Osteoblast (primary cell): ENCODE results near the gene OSBP2. TPM values are rescaled to one million over a fixed set of nuclear protein-coding genes. Genes with fewer than 3 reads are reported as not detected.
"Not testable (repeated sequence)": the region's sequence is repeated elsewhere in the genome, so short reads cannot be mapped to it uniquely, and the experiment has no call there.

ENCODE experiments used
- DNase-seq: peaks from one replicate; pipeline ENCODE4 v3.0.0; 2011; ENCODE audit warnings: low spot score, mixed read lengths; ENCODE audit not compliant: insufficient read length; ENCODE audit errors: missing footprints
- H2AFZ ChIP-seq: 2 replicates; pipeline ENCODE4 v1.6.0; 2011; ENCODE audit warnings: mild to moderate bottlenecking, low read length
- H3K27ac ChIP-seq: 2 replicates; pipeline ENCODE4 v1.5.1; 2011; ENCODE audit warnings: mild to moderate bottlenecking, low read depth, low read length, moderate library complexity
- H3K27me3 ChIP-seq: 2 replicates; pipeline ENCODE4 v1.6.0; 2012; ENCODE audit warnings: mild to moderate bottlenecking, control low read depth, inconsistent platforms, low read length, moderate library complexity; ENCODE audit not compliant: insufficient read depth
- H3K36me3 ChIP-seq: 2 replicates; pipeline ENCODE4 v1.5.1; 2011; ENCODE audit warnings: mild to moderate bottlenecking, low read length, control low read depth, moderate library complexity; ENCODE audit not compliant: insufficient read depth
- H3K4me1 ChIP-seq: 2 replicates; pipeline ENCODE4 v1.5.1; 2011; ENCODE audit warnings: mild to moderate bottlenecking, low read length, control low read depth, moderate library complexity; ENCODE audit not compliant: insufficient read depth
- H3K4me2 ChIP-seq: 2 replicates; pipeline ENCODE4 v1.6.0; 2011; ENCODE audit warnings: mild to moderate bottlenecking, low read length; ENCODE audit not compliant: insufficient read depth
- H3K4me3 ChIP-seq: fragments of 200-600 bp; sonication (generic); 3 replicates; pipeline ENCODE4 v1.5.1; 2012; ENCODE audit warnings: mild to moderate bottlenecking, low read length, inconsistent platforms; ENCODE audit not compliant: insufficient read depth
- H3K79me2 ChIP-seq: 2 replicates; pipeline ENCODE4 v1.6.0; 2012; ENCODE audit warnings: mild to moderate bottlenecking, low read length, control low read depth, inconsistent platforms; ENCODE audit not compliant: insufficient read depth
- H3K9me3 ChIP-seq: 2 replicates; pipeline ENCODE4 v1.5.1; 2011; ENCODE audit warnings: low read depth, low read length, control low read depth
- H4K20me1 ChIP-seq: 2 replicates; pipeline ENCODE4 v1.6.0; 2012; ENCODE audit warnings: mild to moderate bottlenecking, low read length, control low read depth; ENCODE audit not compliant: insufficient read depth
- total RNA-seq: library from RNA; depleted of rRNA; stranded (reverse); fragments of >200 nt; gene quantifications from 2 replicates; pipeline ENCODE4 v1.2.3, GENCODE V29; 2012
- TF ChIP-seq, protein P1 (sequence below): IDR thresholded peaks from 2 replicates; pipeline ENCODE4 v1.5.1; 2011; ENCODE audit warnings: mild to moderate bottlenecking, low read depth, low read length, moderate library complexity; ENCODE audit errors: extremely low read depth

Gene OSBP2
- total RNA-seq, 1 donor: 4.3 TPM

DNA sequence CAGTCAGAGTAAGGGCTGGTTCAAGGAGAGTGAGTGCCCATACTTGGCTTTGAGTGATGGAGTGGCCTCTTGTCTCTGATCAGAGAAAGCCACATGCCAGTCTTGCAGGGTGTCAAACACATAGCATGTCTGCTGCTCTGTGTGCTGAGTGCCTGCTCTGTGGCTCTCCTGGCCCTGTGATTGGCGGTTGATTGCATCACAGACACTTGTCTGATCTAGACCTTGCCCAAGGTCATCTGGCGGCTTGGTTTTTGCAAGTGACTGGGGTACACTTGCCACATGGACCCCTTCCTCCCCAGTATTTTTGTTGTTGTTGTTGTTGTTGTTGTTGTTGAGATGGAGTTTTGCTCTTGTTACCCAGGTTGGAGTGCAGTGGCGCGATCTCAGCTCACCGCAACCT is 10.3 kb downstream of the OSBP2 start:
- H3K36me3 ChIP-seq: no peaks in the 10 kb centered on the region
- no peaks in the 10 kb centered on the region for H4K20me1 ChIP-seq
- H3K4me3 ChIP-seq: no peak overlapping the region
- H3K27me3 ChIP-seq: no peaks in the 10 kb centered on the region
- peak; percentile 42 for DNase-seq
- no peaks in the 10 kb centered on the region for H3K79me2 ChIP-seq
- no peaks in the 10 kb centered on the region for H3K9me3 ChIP-seq
- H3K4me1 ChIP-seq: peaks cover 24% of the 10 kb centered on the region
- H3K4me2 ChIP-seq: no peak overlapping the region
- H2AFZ ChIP-seq: no peak overlapping the region
- no peak overlapping the region for H3K27ac ChIP-seq
- TF ChIP-seq, protein P1, sequence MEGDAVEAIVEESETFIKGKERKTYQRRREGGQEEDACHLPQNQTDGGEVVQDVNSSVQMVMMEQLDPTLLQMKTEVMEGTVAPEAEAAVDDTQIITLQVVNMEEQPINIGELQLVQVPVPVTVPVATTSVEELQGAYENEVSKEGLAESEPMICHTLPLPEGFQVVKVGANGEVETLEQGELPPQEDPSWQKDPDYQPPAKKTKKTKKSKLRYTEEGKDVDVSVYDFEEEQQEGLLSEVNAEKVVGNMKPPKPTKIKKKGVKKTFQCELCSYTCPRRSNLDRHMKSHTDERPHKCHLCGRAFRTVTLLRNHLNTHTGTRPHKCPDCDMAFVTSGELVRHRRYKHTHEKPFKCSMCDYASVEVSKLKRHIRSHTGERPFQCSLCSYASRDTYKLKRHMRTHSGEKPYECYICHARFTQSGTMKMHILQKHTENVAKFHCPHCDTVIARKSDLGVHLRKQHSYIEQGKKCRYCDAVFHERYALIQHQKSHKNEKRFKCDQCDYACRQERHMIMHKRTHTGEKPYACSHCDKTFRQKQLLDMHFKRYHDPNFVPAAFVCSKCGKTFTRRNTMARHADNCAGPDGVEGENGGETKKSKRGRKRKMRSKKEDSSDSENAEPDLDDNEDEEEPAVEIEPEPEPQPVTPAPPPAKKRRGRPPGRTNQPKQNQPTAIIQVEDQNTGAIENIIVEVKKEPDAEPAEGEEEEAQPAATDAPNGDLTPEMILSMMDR: no peak

DNA sequence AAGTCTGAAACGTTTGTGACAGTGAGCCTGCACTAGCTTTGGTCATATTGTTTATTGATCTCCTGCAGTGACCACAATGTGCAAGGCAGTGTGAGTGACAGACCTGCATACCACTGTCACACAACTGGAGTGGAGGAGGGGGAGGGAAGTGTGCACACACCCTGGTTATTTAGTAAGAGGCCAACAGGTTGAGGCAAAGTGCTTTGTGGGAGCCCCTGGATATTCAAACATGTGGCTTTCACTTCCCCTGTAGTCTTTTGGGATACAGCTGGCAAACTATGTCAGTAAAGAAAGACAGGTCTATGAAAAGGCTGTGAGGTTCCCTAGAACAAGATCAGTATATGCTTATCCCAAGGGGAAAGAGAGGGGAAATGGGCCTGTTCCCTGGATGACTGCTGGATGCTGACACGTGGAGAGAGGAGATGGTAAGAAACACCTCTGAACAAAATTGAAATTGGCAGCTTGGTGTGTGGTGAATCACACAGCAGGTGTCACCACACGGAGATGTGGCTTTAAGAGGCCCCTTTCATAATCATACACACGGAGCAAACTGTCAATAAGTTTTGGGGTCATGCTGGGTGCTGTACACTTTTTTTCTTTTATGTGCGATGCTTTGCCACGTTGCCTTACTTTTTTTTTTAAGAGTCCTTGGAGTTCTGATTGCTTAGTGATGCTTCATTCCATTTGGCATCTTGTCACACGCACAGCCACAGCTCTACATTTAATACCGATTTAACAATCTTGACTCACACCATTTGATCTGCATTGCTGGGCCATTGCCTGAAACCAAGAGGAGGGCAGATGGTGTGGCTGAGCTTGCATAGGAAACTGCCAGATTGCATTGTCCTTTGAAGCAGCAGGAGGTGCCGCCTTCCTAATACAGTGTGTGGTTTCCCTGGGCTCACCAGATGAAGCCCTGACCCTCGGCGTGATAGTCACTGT is 11.3 kb downstream of the OSBP2 start:
- Histone ChIP-seq H3K27ac (peak overlapping the region; percentile 88), H4K20me1 (no peaks in the 10 kb centered on the region), H3K27me3 (no peaks in the 10 kb centered on the region), H3K36me3 (no peaks in the 10 kb centered on the region), H3K79me2 (no peaks in the 10 kb centered on the region), H3K4me2 (peak overlapping the region; percentile 57), H2AFZ (peak overlapping the region; percentile 55), H3K9me3 (no peaks in the 10 kb centered on the region), H3K4me3 (no peak overlapping the region), H3K4me1 (peaks cover 24% of the 10 kb centered on the region)
- TF ChIP-seq, protein P1: no peak
- peak; percentile 93 for DNase-seq

DNA sequence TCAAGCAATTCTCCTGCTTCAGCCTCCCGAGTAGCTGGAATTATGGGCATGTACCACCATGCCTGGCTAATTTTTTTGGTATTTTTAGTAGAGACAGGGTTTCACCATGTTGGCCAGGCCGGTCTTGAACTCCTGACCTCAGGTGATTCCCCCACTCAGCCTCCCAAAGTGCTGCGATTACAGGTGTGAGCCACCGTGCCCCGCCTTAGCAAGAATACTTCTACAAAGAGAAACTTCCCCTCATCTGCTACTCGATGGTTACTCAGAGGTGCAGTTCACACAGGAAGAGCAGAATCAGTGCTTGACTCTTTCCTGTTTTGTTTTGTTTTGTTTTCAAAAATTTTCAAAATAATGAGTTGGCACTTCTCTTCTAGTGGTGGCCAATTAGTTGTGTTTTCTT is 15.3 kb downstream of the OSBP2 start:
- peaks cover 15% of the 10 kb centered on the region for H3K4me1 ChIP-seq
- H3K27ac ChIP-seq, H3K79me2 ChIP-seq, H2AFZ ChIP-seq, H3K27me3 ChIP-seq, H4K20me1 ChIP-seq, H3K4me2 ChIP-seq, H3K9me3 ChIP-seq, H3K36me3 ChIP-seq, H3K4me3 ChIP-seq, DNase-seq: not testable (repeated sequence)

DNA sequence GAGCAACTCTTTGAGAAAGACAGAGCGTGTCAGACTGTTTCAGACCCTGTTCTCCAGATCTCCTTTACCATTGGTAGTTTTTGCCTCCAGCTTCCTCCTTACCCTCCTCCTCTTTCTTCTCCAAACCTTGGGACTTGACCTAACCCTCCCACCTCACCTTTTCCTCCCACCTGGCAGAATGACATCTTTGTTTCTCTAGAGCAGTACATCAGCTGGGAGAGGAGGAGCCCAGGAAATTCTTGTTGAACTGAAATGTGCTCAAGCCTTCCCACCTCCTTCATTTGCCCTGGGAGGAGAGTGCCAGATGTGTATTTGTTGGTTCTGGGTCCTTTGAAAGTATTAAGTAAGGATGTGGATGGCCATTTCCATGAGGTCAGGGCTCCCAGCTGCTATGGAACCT is 17.4 kb downstream of the OSBP2 start:
- no peaks in the 10 kb centered on the region for H3K79me2 ChIP-seq
- H3K4me2 ChIP-seq: no peak overlapping the region
- H2AFZ ChIP-seq: no peak overlapping the region
- no peak overlapping the region for H3K4me3 ChIP-seq
- peaks cover 5% of the 10 kb centered on the region for H3K4me1 ChIP-seq
- H4K20me1 ChIP-seq: no peaks in the 10 kb centered on the region
- no peak overlapping the region for H3K27ac ChIP-seq
- no peak for DNase-seq
- H3K9me3 ChIP-seq: no peaks in the 10 kb centered on the region
- no peaks in the 10 kb centered on the region for H3K36me3 ChIP-seq
- TF ChIP-seq, protein P1: no peak
- H3K27me3 ChIP-seq: no peaks in the 10 kb centered on the region
